ENCODE results near the gene CC2D2B.

CC2D2B gene

GRCh38 chr10:96073722-96074121 lies 165.9 kb downstream of the CC2D2B start:
- no peaks in the 10 kb centered on the region for H3K4me1 ChIP-seq
- H3K27ac ChIP-seq: no peak overlapping the region
- H2AFZ ChIP-seq: no peak overlapping the region
- no peak for TF ChIP-seq CTCF (IDR thresholded peaks at IDR 0.05)
- no peaks in the 10 kb centered on the region for H3K36me3 ChIP-seq (ENCODE audit: control insufficient read depth, insufficient read depth, low read length)
- H3K4me2 ChIP-seq (ENCODE audit: low read length): no peak overlapping the region
- no peak overlapping the region for H3K4me3 ChIP-seq (ENCODE audit: low read depth, low read length)
- H3K9me3 ChIP-seq (ENCODE audit: control insufficient read depth, low read length): no peaks in the 10 kb centered on the region
- no peaks in the 10 kb centered on the region for H3K79me2 ChIP-seq
- no peaks in the 10 kb centered on the region for H3K27me3 ChIP-seq (ENCODE audit: control insufficient read depth, insufficient read depth, low read length)
- no peak overlapping the region for H3K9ac ChIP-seq

DNA sequence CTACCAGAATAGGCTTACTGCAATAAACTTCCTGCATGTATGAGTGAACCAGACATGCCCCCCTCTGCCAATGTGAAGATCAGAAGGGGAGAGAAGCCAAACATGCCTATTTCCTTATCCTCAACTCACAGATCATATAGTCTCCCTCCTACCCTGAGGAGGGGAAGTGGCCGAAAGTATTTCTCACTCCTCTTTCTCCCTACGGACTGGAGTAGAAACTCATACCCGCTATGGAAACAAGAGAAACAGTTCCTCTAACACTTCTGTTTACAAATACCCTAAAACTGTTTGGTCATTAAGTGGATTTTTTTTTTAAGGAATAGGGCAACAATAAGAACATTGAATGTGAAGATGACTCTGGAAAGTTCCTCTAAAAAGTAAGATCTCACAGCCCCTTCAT lies 167.0 kb downstream of the CC2D2B start:
- no peak overlapping the region for H2AFZ ChIP-seq
- H3K4me1 ChIP-seq: no peaks in the 10 kb centered on the region
- H3K27me3 ChIP-seq (ENCODE audit: control insufficient read depth, insufficient read depth, low read length): no peaks in the 10 kb centered on the region
- H3K9ac ChIP-seq: no peak overlapping the region
- no peaks in the 10 kb centered on the region for H3K36me3 ChIP-seq (ENCODE audit: control insufficient read depth, insufficient read depth, low read length)
- no peak overlapping the region for H3K4me3 ChIP-seq (ENCODE audit: low read depth, low read length)
- no peaks in the 10 kb centered on the region for H3K9me3 ChIP-seq (ENCODE audit: control insufficient read depth, low read length)
- no peak for TF ChIP-seq CTCF (IDR thresholded peaks at IDR 0.05)
- no peaks in the 10 kb centered on the region for H3K79me2 ChIP-seq
- H3K4me2 ChIP-seq (ENCODE audit: low read length): no peak overlapping the region
- no peak overlapping the region for H3K27ac ChIP-seq

DNA sequence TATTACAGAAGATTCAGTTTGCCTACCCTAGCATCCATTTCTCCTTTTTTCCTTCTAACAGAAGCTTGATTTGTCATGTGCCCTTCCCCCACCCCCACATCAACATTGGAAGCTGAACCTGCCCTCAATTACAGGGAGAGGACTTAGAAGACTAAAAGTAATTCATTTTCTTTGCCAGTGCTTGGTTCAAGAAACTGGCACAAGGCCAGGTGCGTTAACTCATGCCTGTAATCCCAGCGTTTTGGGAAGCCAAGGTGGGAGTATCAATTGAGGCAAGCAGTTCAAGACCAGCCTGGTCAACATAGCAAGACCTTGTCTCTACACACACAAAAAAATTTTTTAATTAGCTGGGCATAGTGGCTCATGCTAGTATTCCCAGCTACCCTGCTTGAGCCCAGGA lies 168.2 kb downstream of the CC2D2B start:
- H3K79me2 ChIP-seq: no peaks in the 10 kb centered on the region
- TF ChIP-seq CTCF (IDR thresholded peaks at IDR 0.05): no peak
- H2AFZ ChIP-seq: no peak overlapping the region
- H3K27ac ChIP-seq: no peak overlapping the region
- H3K4me3 ChIP-seq (ENCODE audit: low read depth, low read length): no peak overlapping the region
- no peak overlapping the region for H3K9ac ChIP-seq
- H3K4me1 ChIP-seq: no peaks in the 10 kb centered on the region
- H3K9me3 ChIP-seq (ENCODE audit: control insufficient read depth, low read length): no peaks in the 10 kb centered on the region
- no peak overlapping the region for H3K4me2 ChIP-seq (ENCODE audit: low read length)
- no peaks in the 10 kb centered on the region for H3K36me3 ChIP-seq (ENCODE audit: control insufficient read depth, insufficient read depth, low read length)
- no peaks in the 10 kb centered on the region for H3K27me3 ChIP-seq (ENCODE audit: control insufficient read depth, insufficient read depth, low read length)

GRCh38 chr10:96077156-96077555 lies 169.4 kb downstream of the CC2D2B start:
- H3K9ac ChIP-seq: no peak overlapping the region
- no peak overlapping the region for H3K4me3 ChIP-seq (ENCODE audit: low read depth, low read length)
- no peaks in the 10 kb centered on the region for H3K36me3 ChIP-seq (ENCODE audit: control insufficient read depth, insufficient read depth, low read length)
- H3K9me3 ChIP-seq (ENCODE audit: control insufficient read depth, low read length): no peaks in the 10 kb centered on the region
- H3K27ac ChIP-seq: no peak overlapping the region
- H3K4me2 ChIP-seq (ENCODE audit: low read length): no peak overlapping the region
- no peaks in the 10 kb centered on the region for H3K4me1 ChIP-seq
- H3K79me2 ChIP-seq: no peaks in the 10 kb centered on the region
- no peaks in the 10 kb centered on the region for H3K27me3 ChIP-seq (ENCODE audit: control insufficient read depth, insufficient read depth, low read length)
- TF ChIP-seq CTCF (IDR thresholded peaks at IDR 0.05): no peak
- no peak overlapping the region for H2AFZ ChIP-seq

DNA sequence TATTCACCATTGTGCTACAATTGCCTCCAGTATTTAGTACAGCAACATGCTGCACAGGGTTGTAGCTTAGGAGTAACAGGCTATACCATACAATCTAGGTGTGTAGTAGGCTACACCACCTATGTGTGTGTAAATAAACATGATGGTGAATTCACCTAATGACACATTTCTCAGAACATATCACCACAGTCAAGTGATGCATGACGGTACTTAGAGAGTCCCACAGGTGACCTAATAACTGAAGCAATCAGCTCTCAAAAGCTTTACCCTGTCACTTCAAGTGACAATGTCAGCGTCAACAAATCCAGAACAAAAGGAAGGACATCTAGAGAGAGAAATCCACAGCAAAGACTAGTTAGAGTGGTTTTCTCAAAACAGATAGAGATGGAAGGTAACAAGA lies 174.4 kb downstream of the CC2D2B start:
- H3K4me3 ChIP-seq (ENCODE audit: low read depth, low read length): no peak overlapping the region
- TF ChIP-seq CTCF (IDR thresholded peaks at IDR 0.05): no peak
- H3K27me3 ChIP-seq (ENCODE audit: control insufficient read depth, insufficient read depth, low read length): no peaks in the 10 kb centered on the region
- no peak overlapping the region for H3K27ac ChIP-seq
- H3K79me2 ChIP-seq: no peaks in the 10 kb centered on the region
- no peaks in the 10 kb centered on the region for H3K36me3 ChIP-seq (ENCODE audit: control insufficient read depth, insufficient read depth, low read length)
- no peak overlapping the region for H3K4me2 ChIP-seq (ENCODE audit: low read length)
- H3K9ac ChIP-seq: no peak overlapping the region
- no peak overlapping the region for H2AFZ ChIP-seq
- no peaks in the 10 kb centered on the region for H3K4me1 ChIP-seq
- no peaks in the 10 kb centered on the region for H3K9me3 ChIP-seq (ENCODE audit: control insufficient read depth, low read length)
